CD4-positive, alpha-beta T cell treated with Interleukin-15 for 4 hours (primary cell): ENCODE data around the gene TRIM71.
"Not testable (repeated sequence)": the region's sequence is repeated elsewhere in the genome, so short reads cannot be mapped to it uniquely, and the experiment has no call there.

ENCODE experiments used
- DNase-seq: peaks from one replicate; pipeline ENCODE4 v3.0.0-alpha.2; 2020; ENCODE audit warnings: low spot score

Gene TRIM71

GRCh38 chr3:32842987-32843386 is 25.2 kb downstream of the TRIM71 start:
- no peak for DNase-seq

- DNase-seq: no peak
These were observed 25.9 kb downstream of the TRIM71 start for GRCh38 chr3:32843510-32844321.

DNA sequence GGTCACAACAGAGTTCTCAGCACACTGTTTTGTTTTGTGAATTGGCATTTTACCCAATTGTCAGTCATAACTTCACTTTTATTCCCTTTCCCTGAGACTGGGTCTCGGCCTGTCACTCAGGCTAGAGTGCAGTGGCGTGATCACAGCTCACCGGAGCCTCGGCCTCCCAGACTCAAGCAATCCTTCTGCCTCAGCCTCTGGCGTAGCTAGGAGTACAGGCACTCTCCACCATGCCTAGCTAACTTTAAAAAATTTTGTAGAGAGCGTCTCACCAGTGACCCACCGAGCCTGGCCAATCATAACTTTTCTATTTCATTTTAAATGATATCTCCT is 26.5 kb downstream of the TRIM71 start:
- no peak for DNase-seq

- no peak for DNase-seq
These were observed 27.1 kb downstream of the TRIM71 start for GRCh38 chr3:32844914-32845313.

DNA sequence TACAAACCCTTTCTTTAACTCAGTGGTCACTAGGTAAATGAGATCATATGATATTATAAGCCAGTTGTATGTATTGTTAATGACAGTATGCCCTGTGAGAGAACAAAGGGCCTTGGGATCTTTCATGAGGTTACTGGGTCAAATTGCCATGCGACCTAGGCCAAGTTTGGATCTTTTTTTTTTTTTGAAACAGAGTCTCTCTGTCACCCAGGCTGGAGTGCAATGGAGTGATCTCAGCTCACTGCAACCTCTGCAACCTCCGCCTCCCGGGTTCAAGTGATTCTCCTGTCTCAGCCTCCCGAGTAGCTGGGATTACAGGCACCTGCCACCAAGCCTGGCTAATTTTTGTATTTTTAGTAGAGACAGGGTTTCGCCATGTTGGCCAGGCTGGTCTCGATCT is 27.7 kb downstream of the TRIM71 start:
- not testable (repeated sequence) for DNase-seq

GRCh38 chr3:32847045-32847444 is 29.2 kb downstream of the TRIM71 start:
- not testable (repeated sequence) for DNase-seq

DNA sequence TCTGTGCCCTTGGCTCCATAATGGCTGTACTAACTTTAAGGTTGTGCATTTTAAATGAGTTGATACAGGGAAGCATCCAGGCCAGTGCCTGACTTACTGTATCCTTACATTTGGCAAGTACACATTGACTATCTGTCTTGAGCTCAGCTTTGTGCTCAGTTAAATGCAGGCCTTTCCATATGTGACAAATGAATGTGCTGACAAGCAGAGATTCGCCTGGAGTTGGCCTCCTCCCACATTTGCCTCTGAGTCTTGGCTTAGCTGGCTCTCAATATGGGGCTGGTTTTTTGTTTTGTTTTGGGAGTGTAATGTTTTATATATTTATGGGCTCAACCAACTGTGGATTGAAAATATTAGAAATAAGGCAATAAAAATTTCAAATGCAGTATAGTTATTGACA is 29.7 kb downstream of the TRIM71 start:
- DNase-seq: no peak

GRCh38 chr3:32848215-32848614 is 30.4 kb downstream of the TRIM71 start:
- no peak for DNase-seq

DNA sequence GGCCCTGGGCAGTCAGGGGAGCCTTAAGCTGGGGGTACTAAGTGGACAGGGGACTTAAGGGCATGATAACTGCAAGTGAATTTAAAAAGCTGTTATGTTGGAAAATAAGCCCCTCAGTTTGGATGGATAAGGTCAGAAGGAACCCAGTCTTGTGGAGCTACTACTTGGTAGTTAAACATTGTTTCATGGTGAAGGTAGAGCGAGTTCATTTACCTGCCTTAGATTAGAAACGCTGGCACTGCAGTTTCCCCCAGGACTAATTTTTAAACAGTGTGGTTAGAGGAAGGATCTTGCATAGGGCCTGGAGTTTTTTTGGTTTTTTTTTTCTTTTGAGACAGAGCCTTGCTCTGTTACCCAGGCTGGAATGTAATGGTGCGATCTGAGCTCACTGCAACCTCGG is 31.2 kb downstream of the TRIM71 start:
- DNase-seq: no peak

DNA sequence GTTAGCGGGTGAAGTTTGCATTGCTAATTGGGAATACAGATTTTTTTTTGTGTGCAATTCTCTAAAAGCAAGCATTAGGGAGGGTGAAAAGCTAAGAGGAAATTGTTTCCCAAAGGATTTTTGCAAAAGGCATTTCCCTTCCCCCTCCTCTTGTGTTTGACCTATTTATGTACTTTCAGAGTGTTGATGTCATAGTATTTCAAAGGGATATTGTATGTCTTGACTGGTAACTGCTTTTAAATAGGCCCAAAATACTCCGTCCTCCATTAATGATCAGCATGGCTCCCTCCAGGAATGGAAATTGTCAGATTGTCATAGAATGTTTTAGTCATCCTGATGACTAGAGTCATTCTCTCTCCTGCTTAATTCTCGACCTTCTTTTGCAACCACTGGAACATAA is 32.4 kb downstream of the TRIM71 start:
- no peak for DNase-seq

- DNase-seq: no peak
These were observed 32.8 kb downstream of the TRIM71 start for GRCh38 chr3:32850636-32851035.

DNA sequence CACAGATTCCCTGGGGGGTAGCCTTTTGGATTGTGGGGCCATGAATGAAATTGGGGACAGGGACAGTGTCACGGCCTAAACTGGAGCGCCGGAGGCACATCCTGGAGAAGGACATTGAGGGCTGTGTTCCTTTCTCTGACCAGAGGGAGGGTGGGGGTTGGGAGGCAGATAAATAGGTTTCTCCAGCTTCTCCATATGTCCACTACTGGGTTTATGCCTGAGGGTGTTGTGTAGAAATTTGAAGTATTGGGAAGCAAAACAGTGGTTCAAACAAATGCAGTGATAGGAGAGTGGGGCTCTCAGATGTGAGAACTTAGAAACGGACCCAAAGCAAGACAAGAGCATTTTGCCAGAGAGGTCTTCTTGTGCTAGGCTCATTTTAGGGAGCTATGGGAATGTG is 34.3 kb downstream of the TRIM71 start:
- DNase-seq: no peak

DNA sequence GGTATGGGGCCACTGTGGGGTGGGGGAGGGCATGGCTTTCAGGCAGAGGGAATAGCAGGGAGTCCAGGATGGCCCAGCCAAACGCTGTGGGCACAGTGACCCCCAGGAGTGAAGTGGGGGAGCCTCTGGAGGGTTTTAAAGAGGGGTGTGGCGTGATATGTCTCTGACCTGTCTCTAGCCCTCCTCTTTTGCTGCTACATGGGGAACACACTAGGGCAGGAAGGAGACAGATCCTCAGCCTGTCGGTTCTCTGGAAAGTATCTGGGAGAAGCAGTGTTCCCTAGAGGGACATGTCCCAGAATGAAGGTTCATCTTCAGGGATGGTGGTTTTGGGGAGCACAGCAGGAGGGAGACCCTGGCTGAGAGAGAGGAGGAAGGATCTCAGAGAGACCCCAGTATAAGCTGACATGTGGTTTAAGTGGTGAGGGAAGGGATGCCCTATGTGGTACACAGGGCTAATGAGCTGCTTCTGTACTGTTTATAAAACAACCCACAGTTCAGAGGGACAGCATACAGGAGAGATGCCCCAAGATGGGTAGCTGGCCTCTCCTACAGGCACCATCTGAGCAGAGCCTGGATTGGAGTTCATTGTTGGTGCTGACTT is 37.7 kb downstream of the TRIM71 start:
- DNase-seq: no peak

DNA sequence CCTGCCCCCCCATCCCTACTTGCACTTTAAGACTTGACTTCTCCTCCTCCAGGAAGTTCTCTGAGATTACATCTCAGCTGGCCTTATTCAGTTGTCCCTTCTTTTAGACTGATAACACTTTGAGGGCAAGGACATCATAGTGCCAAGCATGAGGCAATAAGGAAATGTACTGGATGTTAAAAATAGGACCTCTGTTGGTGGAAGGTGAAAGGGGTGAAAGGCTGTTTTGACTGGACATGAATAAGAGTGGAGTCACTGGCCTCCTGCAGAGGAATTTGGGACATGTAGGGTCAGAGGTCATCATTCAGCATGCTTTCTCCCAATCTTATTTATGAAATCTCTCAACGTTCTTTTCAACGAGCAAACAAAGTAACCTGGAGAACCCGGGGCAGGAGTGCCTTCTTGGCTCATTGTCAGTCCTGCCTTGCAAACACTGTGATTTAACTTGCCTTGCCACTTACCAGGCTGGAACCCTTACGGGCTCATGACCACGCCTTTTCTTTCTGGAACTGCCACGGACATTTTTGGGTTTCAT is 38.6 kb downstream of the TRIM71 start:
- no peak for DNase-seq

- no peak for DNase-seq
These were observed 39.2 kb downstream of the TRIM71 start for GRCh38 chr3:32856901-32857507.

DNA sequence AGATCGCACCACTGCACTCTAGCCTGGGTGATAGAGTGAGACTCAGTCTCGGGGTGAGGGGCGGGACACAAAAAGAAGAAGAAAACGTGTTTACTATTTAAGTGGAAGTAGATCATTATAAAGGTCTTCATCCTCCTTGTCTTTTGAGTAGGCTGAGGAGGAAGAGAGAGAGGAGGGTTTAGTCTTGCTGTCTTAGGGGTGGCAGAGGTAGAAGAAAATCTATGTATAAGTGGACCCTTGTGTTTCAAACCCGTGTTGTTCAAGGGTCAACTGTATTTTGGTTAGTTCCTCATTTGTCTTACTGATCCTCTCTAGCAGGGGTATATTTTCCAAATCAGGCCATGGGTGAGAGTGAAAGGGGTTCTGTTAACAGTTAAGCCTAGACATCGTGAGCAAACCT is 40.1 kb downstream of the TRIM71 start:
- DNase-seq: no peak

DNA sequence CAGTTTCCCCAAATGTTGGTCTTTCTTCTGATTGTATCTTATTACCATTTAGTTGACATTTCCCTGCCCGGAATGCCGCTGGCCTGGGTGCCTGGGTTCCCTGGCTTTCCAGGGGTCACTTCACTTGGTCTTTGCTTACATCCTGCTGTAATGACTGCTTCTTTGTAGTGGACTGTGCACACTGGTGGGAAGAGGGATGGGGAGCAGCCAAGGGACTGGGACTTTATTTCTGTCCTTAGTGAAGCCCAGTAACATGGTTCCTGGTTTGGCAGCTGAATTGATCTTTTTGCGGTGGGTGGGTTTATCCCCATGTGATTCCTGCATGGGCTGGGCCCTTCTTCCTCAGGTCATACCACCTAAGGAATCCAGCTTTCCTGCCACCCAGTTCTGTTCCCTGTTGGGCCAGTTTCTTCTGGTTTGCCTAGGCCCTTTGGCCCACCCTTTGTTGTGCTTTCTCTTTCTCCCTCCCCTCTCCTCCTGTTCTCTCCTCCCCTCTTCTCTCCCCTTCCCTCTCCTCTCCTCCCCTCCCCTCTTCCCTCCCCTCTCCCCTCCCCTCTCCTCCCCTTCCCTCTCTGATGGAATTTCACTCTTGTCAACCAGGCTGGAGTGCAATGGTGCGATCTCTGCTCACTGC is 41.9 kb downstream of the TRIM71 start:
- no peak for DNase-seq

DNA sequence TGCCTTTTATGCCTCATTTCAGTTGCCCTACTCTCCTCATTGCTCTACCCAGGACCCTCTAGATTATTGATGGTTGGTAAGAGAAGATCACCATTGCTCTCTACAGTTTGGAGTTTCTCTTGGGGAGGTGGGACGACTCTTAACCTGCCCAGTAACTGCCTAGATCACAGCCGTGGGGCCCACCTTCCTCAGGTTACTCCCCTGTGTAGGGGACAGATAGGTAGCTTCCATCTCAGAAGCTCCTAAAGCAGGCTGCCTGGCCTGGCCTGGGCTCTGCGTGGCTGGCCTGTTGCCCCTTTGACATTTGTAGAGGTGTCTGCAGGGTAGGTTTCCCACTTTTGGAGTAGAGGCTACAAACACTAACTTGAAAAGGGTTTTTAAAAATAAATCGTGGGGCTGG is 42.7 kb downstream of the TRIM71 start:
- DNase-seq: no peak

DNA sequence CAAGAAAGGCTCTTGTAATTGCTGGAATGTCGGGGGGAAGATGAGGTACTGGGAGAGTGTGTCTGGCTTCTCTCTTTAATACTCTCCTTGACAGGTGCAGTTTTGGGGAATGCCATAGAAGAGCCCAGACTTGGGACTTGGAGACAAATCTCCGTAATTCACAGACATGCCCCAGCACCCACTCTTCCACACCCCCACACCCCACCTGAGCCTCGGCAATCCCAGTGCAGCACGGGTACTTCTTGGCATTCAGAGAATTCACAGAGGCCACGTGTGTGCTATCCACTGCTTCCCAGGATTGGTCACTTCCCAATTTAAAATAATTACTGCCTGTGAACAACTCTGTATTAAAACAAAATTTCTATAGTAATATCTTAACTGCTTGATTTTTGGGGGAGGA is 43.9 kb downstream of the TRIM71 start:
- DNase-seq: no peak

- no peak for DNase-seq
These were observed 44.6 kb downstream of the TRIM71 start for GRCh38 chr3:32862247-32862935.

DNA sequence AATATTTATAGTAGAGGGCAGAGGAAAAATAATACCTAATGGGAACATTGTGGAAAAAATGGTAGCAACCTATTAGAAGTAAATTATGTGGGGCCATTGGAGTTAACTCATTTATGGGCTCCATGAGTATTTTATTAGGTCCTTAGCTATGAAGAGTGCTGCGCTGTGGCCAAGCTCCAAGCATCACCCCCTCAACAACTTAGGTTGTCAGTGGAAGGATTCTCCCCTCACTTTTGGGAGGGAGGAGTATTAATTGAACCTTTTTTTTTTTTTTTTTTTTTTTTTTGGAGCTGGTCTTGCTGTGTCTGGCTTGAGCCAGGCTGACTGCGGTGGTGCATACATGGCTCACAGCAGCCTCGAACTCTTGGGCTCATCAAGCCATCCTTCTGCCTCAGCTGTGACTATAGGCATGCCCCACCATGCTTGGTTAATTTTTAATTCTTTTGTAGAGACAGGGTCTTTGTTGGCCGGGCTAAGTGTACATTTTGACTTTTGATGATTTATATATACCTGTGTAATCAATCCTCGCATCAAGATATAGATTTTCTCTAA is 45.2 kb downstream of the TRIM71 start:
- no peak for DNase-seq

DNA sequence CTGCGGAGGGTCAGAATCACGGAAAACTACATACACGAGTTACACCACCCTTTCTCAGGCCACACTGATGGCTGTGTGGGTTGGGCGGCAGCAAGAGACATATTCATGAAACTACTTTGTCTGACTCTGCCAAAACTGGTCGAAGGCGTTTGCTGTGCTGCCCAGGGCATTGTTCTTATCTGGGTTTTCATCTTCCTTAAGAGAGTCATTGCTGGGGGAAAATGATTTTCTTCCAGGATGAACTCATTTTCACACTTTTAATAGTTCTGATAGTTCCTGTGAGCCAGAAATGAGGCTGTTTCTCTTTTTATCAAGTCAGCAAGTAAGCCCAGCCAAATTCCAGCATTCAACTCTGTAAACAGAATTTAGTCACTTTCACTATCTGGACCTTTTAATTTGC is 47.6 kb downstream of the TRIM71 start:
- DNase-seq: no peak
